OCI-LY1 (cell line): ENCODE measurements around the gene ZNF618.

Experiments used
- CTCF ChIP-seq: fragments of 200-600 bp; sonication (generic), shearing (Covaris generic); IDR thresholded peaks from 2 replicates; pipeline ENCODE4 v1.5.1; 2017; ENCODE audit warnings: mild to moderate bottlenecking, antibody characterized with exemption, low read length, moderate library complexity, mixed read lengths
- EZH2 ChIP-seq: fragments of 200-600 bp; sonication (generic), shearing (Covaris generic); IDR thresholded peaks from 2 replicates; pipeline ENCODE4 v1.8.0; 2017; ENCODE audit warnings: borderline replicate concordance, mixed run types, mild to moderate bottlenecking, antibody characterized with exemption, low read length, moderate library complexity, mixed read lengths

GRCh38 chr9:114078781-114079156, 202.7 kb downstream of the ZNF618 start:
- TF ChIP-seq CTCF (no peak), EZH2 (no peak)
